ENCODE measurements around the gene PEMT. TPM values are rescaled to one million over a fixed set of nuclear protein-coding genes. Genes with fewer than 3 reads are reported as not detected.

Gene PEMT
- total and polyA plus RNA-seq, 2 experiments from 2014 or later: 54.8 to 55.2 TPM

GRCh38 chr17:17512866-17513265, 78.6 kb downstream of the PEMT start:
- Histone ChIP-seq H4K20me1 (replicated peaks; ENCODE audit: insufficient read depth) (no peaks in the 10 kb centered on the region), H2AFZ (no peak overlapping the region), H3K27ac (ENCODE audit: low read depth) (no peak overlapping the region), H3K27me3 (ENCODE audit: insufficient read depth) (no peaks in the 10 kb centered on the region), H3K4me3 (no peak overlapping the region), H3K4me2 (no peak overlapping the region), H3K9me2 (ENCODE audit: insufficient read depth) (no peaks in the 10 kb centered on the region), H3K79me2 (replicated peaks; ENCODE audit: insufficient read depth) (no peaks in the 10 kb centered on the region), H3K36me3 (ENCODE audit: insufficient read depth) (no peaks in the 10 kb centered on the region), H3K4me1 (ENCODE audit: insufficient read depth) (peaks cover 8% of the 10 kb centered on the region; the same call in 1 of the 2 replicates), H3F3A (replicated peaks; ENCODE audit: low read depth) (0 out of 2 replicates have a peak, but pooled peaks cover 3% of the 10 kb centered on the region)
- H3K27ac Mint-ChIP-seq: no peak overlapping the region
- no peaks in the 10 kb centered on the region for H3K9me3 Mint-ChIP-seq
- no peak overlapping the region for H3K4me3 Mint-ChIP-seq
- TF ChIP-seq CREB1 (CRISPR knock-in tag; IDR thresholded peaks at IDR 0.05; ENCODE audit: low read depth): no peak
- TF ChIP-seq EZH2phosphoT487 (IDR thresholded peaks at IDR 0.05; ENCODE audit: unreplicated experiment): no peak
- TF ChIP-seq POLR2AphosphoS5 (IDR thresholded peaks at IDR 0.05; ENCODE audit: low read depth): no peak
- TF ChIP-seq NANOG (IDR thresholded peaks at IDR 0.05; ENCODE audit: borderline replicate concordance): no peak
- no peak for TF ChIP-seq ETS1 (IDR thresholded peaks at IDR 0.05)
- no peak for TF ChIP-seq JUNB (IDR thresholded peaks at IDR 0.05; ENCODE audit: unreplicated experiment)
- no peak for TF ChIP-seq ZNF331 (CRISPR knock-in tag; IDR thresholded peaks at IDR 0.05; ENCODE audit: low read depth)
- no peak for TF ChIP-seq ZNF114 (CRISPR knock-in tag; IDR thresholded peaks at IDR 0.05)
- no peak for TF ChIP-seq REST (IDR thresholded peaks at IDR 0.05; ENCODE audit: unreplicated experiment)
- no peak for TF ChIP-seq STAT1 (IDR thresholded peaks at IDR 0.05; ENCODE audit: unreplicated experiment)
- TF ChIP-seq ZNF462 (CRISPR knock-in tag; IDR thresholded peaks at IDR 0.05): no peak
- TF ChIP-seq CTCF (conservative IDR thresholded peaks at IDR 0.05; ENCODE audit: low read depth in 2 of 2): no peak
- no peak for TF ChIP-seq EZH2 (IDR thresholded peaks at IDR 0.05; ENCODE audit: low read depth, unreplicated experiment)
- H3K4me1 Mint-ChIP-seq: peaks cover 26% of the 10 kb centered on the region
- ATAC-seq (no peak), DNase-seq (ENCODE audit: low spot score) (no peak)
- H3K27me3 Mint-ChIP-seq (ENCODE audit: insufficient read depth, low read depth, poor library complexity): peaks cover 18% of the 10 kb centered on the region
- no peaks in the 10 kb centered on the region; the same call in 2 of the 3 replicates for H3K36me3 Mint-ChIP-seq (ENCODE audit: low read depth)
